ENCODE data around the gene CYP1A1.
"Not testable (repeated sequence)": the region's sequence is repeated elsewhere in the genome, so short reads cannot be mapped to it uniquely, and the experiment has no call there.

CYP1A1 gene, protein sequence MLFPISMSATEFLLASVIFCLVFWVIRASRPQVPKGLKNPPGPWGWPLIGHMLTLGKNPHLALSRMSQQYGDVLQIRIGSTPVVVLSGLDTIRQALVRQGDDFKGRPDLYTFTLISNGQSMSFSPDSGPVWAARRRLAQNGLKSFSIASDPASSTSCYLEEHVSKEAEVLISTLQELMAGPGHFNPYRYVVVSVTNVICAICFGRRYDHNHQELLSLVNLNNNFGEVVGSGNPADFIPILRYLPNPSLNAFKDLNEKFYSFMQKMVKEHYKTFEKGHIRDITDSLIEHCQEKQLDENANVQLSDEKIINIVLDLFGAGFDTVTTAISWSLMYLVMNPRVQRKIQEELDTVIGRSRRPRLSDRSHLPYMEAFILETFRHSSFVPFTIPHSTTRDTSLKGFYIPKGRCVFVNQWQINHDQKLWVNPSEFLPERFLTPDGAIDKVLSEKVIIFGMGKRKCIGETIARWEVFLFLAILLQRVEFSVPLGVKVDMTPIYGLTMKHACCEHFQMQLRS

DNA sequence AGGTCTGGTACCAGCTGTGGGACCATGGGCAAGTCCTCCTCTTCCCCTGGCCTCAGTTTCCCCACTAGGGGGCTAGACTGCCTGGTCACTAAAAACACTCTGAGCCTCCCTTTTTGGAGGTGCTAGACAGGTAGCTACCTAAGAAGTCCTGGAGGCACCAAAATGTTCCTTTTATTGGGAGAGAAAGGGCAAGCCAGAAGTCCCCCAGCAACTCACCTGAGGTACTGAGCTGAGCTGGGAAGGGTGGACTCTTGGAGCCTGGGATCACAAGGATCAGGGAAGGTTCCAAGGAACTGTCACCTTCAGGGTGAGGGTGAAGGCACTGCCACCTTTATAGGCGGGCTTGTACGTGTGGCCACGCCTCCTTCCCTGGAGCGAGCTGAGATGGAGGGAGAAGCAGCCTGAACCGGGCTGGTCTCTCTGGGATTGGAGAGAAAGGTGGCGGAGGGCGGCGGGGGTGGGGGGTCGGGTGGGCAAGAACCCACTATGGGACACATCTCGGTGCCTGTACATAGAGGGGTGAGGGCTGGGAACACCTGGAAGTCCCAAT is at the start of gene CYP1A1:
CYP1A1 (minus strand) TSS at position 304 of the 550 bp plus-strand sequence. CDS start 2,431 bp downstream, outside the sequence.
- no peak for DNase-seq

- no peak for DNase-seq
Measured at GRCh38 chr15:74773731-74774252, 48.5 kb upstream of the CYP1A1 start.

DNA sequence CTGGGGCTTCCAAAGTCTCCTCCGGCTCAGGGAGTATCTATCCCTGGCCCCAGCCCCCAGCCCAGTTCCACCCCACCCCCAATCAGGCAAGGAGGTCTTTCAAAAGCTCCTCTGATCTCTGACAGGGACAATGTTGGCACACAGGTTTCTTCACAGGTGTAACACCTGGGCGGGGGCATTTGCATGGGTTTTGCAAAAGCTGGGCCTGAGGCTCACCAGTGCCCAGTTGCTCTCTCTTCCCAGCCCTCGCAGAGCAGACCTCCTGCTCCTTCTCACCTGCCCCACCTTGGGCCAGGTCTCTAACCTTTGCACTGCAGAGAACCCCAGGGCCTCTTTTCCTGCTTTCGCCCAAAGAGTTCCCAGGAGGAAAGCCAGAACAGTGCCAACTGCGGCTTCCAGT is 48.0 kb upstream of the CYP1A1 start:
- no peak for DNase-seq

GRCh38 chr15:74770211-74770903 is 45.0 kb upstream of the CYP1A1 start:
- no peak for DNase-seq

- DNase-seq, result no peak
Measured at GRCh38 chr15:74769463-74770025, 44.2 kb upstream of the CYP1A1 start.

- DNase-seq, result peak; percentile 12 to 45
Measured at GRCh38 chr15:74768771-74769342, 43.5 kb upstream of the CYP1A1 start.

DNA sequence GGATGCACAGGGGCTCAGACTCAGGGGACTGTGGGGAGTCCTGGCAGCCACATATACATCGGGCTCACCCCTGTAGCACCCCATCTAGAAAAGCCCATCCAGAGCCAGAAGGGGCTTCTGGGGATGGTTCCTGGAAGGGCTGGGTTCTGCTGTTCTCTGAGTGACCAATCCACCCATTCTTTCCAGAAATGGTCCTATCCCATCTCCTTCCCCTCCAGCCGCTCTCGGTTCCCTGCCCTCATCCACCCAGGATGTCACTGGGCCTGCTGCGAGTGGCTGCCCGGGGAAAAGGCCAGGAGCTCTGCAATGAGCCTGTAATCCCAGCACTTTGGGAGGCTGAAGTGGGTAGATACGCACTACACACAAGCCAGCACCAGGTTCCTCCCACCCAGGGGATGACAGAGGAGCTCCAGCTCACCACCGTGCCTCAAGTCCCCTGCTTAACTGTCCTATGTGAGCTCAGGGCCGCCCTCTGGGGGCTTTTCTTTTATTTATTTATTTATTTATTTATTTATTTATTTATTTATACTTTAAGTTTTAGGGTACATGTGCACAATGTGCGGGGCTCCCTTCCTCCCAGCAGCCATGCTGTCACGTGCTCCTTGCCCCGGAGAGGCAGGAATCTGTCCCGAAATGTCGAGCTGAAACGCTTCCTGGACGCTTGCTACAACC is 42.9 kb upstream of the CYP1A1 start:
- no peak for DNase-seq

GRCh38 chr15:74767167-74768098 is 42.1 kb upstream of the CYP1A1 start:
- DNase-seq, result no peak

DNA sequence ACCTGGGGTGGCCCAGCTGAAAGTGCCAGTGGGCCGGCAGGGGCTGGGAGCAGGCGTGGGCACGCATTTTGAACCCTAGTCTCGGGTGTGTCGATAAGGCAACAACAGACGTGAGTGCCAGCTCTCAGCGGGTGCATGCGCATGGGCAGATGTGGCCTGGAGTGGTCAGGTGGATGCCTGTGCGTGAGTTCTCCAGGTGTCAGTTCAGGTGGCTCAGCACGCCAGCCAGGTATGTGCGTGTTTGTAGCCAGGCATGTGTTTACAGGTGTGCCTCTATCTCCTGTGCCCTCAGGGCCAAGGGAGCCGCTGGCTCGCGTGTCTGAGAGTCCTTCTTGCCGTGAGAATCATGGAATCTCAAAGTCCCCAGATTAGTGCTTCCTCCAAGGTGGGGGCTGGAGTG is 38.1 kb upstream of the CYP1A1 start:
- no peak for DNase-seq

DNA sequence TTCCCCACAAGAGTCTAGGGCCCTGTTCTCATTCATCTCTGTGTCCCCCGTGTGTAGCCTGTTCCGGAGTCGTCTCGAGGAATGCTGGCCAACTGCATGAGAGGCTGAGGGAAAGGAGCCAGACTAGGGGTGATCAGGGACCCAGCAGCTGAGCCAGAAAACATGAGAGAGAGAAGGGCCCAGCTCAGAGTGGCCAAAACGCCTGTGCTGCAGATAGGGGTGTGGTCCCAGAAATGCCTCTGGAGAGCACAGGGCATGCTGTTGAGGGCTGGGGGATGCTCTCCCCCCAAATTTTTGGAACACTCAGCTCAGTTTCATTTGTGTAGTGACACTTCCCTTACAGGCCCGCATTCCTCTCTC is 37.4 kb upstream of the CYP1A1 start:
- DNase-seq, result no peak

DNA sequence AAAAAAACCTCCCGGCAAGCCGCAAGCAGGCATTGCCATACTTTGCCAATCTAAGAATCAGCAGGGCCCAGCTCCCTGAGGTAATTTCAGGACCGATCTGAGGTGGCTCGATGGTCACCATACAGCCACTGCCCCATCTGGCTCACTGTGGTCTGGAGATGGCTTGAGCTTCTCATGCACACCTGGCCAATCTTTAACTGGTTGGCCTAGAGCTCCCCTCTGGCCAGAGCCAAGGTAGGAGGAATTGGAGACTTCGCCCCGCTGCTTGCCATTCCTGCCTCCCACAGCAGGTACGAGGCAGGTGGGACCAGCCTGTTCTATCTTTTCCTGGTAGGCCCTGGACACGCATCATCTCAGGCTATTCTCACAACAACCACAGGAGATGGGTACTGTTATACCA is 33.4 kb upstream of the CYP1A1 start:
- DNase-seq, result no peak

DNA sequence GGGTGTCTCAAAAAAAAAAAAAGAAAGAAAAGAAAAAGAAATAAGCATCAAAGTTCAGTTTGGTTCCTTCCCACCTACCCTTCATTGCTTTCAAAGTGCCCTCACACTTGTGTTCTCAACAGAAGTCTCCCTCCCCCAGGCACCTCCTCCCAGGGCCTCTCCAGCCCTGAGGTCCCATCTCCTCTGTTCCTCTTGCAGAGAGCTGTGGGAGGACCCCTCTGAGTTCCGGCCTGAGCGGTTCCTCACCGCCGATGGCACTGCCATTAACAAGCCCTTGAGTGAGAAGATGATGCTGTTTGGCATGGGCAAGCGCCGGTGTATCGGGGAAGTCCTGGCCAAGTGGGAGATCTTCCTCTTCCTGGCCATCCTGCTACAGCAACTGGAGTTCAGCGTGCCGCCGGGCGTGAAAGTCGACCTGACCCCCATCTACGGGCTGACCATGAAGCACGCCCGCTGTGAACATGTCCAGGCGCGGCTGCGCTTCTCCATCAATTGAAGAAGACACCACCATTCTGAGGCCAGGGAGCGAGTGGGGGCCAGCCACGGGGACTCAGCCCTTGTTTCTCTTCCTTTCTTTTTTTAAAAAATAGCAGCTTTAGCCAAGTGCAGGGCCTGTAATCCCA is 29.4 kb upstream of the CYP1A1 start:
- no peak for DNase-seq

- DNase-seq, result no peak
Measured at GRCh38 chr15:74752531-74752930, 27.2 kb upstream of the CYP1A1 start.

DNA sequence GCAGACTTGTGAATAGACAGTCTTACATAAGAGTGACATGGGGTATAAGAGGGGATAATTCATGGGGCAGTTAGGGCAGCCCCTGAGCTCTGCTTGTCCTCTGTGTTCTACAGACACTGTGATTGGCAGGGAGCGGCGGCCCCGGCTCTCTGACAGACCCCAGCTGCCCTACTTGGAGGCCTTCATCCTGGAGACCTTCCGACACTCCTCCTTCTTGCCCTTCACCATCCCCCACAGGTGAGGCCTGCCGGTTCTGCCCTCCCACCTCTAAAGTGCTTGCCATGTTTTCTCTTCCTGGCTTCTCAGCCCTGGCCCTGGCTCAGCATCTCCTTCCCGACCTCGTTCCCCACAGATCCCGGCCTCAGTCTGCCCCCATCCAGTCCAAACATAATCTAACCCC is 26.7 kb upstream of the CYP1A1 start:
- no peak for DNase-seq

DNA sequence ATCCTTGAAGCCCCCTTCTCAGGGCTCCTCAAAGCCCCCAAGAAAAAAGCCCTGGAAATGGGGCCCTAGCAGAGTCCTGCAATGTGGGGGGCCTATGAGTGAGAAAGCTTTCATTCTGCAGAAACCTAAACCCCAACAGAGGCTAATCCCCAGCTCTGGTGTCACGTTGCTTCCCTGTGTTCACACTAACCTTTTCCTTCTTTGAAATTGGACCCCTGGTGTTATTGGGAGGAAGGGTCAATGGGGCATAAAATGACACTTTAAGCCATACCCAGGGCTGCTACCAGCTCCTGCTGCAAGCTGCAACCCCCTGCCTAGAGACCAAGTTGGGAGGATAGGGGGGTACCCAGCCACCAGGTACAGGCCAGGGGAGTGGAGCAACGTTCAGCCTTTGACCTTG is 25.4 kb upstream of the CYP1A1 start:
- no peak for DNase-seq

DNA sequence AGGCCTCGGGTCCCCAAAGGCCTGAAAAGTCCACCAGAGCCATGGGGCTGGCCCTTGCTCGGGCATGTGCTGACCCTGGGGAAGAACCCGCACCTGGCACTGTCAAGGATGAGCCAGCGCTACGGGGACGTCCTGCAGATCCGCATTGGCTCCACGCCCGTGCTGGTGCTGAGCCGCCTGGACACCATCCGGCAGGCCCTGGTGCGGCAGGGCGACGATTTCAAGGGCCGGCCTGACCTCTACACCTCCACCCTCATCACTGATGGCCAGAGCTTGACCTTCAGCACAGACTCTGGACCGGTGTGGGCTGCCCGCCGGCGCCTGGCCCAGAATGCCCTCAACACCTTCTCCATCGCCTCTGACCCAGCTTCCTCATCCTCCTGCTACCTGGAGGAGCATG is 24.5 kb upstream of the CYP1A1 start:
- DNase-seq, result no peak

GRCh38 chr15:74748322-74748946 is 23.1 kb upstream of the CYP1A1 start, which contains the start of gene CYP1A2:
CYP1A2 (plus strand) TSS chr15:74748845; CDS start chr15:74749739, 894 bp downstream.
- no peak for DNase-seq

DNA sequence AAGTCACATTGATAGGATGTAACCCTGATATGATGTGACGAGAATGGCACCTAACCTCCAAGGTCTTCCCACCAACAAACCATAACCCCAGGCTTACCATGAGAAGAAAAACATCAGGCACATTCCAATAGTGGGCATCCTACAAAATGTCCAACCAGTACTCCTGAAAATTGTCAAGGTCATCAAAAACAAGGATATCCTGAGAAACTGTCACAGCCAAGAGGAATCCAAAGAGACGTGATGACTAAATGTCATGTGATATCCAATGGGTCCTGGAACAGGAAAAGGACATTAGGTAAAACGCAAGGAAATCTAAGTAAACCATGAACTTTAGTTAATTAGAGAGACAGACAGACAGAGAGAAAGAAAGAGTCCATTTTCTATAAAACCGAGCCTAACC is 21.1 kb upstream of the CYP1A1 start:
- DNase-seq, result no peak

GRCh38 chr15:74742422-74742821 is 17.1 kb upstream of the CYP1A1 start:
- no peak for DNase-seq

DNA sequence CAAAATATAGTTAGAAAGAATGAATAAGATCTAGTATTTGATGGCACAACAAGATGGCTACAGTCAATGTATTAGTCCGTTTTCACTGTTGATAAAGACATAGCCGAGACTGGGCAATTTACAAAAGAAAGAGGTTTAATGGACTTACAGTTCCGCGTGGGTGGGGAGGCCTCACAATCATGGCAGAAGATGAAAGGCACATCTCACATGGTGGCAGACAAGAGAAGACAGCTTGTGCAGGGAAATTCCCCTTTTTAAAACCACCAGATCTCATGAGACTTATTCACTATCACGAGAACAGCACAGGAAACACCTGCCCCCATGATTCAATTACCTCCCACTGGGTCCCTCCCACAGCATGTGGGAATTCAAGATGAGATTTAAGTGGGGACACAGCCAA is 12.9 kb upstream of the CYP1A1 start:
- DNase-seq, result not testable (repeated sequence)
